ENCODE results near the gene KRTAP4-12.
"Not testable (repeated sequence)": the region's sequence is repeated elsewhere in the genome, so short reads cannot be mapped to it uniquely, and the experiment has no call there.

KRTAP4-12 gene

DNA sequence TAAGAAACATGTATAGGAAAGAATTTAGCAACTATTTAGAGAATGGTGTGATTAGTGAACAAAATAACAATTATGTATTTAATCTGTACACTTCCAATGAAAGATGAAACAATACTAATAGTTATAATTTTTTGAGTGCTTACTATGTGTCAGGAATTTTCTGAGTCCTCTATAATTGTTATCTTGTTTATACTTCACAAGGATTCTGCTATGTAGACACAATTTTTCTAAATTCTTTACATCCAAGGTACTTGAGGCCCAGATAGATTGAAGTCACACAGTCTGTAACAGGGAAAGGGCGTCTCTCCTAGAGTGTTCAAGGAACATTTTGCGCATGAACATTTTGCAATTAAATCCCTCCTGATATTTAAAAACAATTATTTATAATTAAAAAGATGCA lies 1.1 kb upstream of the KRTAP4-12 start:
- DNase-seq = no peak

DNA sequence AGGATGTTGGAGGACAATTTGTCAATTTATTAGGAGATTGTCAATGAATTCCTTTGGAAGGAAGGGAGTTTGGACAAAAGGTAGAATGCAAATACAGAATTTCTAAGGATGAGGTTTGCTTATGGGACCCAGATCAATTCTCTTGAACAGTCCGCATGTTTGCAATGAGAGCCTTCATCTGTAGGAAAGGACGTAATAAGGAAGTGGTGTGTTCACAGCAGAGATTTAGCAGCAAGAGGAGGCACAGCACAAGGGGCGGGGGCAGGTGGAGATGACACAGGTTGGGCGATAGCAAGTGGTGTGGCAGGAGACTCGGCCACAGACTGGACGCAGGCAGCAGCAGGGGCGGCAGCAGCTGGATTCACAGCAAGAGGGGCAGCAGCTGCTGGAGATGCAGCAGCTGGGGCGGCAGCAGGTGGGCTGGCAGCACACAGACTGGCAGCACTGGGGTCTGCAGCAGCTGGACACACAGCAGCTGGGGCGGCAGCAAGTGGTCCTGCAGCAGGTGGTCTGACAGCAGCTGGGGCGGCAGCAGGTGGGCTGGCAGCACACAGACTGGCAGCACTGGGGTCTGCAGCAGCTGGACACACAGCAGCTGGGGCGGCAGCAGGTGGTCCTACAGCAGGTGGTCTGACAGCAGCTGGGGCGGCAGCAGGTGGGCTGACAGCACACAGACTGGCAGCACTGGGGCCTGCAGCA lies 541 bp downstream of the KRTAP4-12 start:
- DNase-seq = not testable (repeated sequence)

GRCh38 chr17:41121742-41122141 lies 2.2 kb downstream of the KRTAP4-12 start:
- no peak for DNase-seq

DNA sequence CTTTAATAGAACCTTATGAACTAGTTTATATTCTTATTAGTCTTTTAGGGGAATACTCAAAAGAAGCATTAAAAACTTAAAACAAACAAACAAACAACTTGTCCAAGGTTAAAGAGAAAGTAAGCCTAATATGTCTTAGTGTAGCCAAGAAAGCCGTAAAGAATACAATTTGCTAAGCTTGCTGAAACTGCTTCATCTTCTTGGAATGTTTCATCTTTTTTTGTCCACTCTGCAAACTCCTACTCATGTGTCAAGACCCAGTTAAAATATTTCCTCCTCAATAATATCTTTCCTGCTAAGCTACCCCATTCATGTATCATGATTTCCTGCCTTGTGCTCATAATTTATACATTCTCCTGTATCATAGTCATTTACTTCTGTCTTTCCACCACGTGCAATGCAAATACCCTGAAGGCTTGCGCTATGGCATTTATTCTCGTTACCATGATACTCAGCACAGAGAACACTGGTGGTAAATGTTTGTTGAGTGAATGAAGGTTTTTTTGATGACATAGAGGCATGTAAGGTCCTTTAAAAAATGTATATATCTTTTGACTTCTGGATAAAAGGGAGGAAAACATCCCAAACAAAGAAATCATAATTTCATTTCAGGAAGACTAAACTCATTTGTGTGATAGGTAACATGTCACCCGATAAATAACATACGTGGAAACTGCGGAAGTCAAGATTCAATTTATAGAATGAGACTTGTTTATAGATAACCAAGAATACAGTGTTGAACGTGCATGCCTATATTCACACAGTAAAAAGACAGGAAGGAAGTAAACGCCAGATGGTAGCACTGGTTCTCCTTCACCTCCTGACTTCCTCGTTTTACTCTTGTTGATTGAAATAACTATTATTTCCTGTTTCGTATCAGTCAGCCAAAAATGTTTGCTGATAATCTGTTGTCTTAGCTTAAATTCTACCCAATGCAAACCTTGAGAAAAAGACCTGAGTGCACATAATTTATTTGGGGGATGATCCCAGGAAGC lies 4.0 kb downstream of the KRTAP4-12 start:
- DNase-seq = not testable (repeated sequence)

GRCh38 chr17:41118721-41119120 lies 5.3 kb downstream of the KRTAP4-12 start:
- DNase-seq = no peak

DNA sequence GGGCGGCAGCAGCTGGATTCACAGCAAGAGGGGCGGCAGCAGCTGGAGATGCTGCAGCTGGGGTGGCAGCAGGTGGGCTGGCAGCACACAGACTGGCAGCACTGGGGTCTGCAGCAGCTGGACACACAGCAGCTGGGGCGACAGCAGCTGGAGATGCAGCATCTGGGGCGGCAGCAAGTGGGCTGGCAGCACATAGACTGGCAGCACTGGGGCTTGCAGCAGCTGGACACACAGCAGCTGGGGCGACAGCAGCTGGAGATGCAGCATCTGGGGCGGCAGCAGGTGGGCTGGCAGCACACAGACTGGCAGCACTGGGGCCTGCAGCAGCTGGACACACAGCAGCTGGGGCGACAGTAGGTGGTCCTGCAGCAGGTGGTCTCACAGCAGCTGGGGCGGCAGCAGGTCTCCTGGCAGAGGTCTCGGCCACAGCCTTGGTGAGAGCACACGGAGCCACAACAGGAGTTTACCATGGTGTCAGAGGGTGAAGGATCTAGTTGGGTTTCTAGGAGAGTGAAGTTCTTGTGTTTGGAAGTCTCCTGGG lies 6.1 kb downstream of the KRTAP4-12 start, which contains the start of gene KRTAP4-11:
KRTAP4-11 (minus strand) TSS at position 528 of the 541 bp plus-strand sequence; CDS start at position 470, 58 bp downstream.
- DNase-seq = not testable (repeated sequence)

DNA sequence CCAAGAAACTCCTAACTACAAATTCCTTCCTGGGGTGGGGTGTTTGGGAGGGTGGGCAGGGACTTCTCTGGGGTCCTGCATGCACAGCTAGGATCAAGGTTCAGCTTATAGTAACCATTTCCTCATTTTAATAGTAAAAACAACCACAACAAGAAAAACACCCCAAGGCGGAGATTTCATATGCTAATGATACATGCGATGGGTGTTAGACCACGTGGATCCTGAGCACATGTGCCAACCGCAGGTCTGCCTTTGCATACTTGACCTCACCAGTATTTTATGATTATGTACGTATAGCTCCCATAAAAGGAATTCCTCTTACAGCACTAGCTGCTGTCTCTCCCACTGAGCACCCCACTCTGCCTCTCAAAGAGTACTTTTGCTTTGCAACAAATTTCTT lies 7.7 kb downstream of the KRTAP4-12 start:
- no peak for DNase-seq

- DNase-seq = no peak
Observed at GRCh38 chr17:41111151-41111885, 12.7 kb downstream of the KRTAP4-12 start.

GRCh38 chr17:41108728-41109386 lies 15.1 kb downstream of the KRTAP4-12 start:
- not testable (repeated sequence) for DNase-seq

DNA sequence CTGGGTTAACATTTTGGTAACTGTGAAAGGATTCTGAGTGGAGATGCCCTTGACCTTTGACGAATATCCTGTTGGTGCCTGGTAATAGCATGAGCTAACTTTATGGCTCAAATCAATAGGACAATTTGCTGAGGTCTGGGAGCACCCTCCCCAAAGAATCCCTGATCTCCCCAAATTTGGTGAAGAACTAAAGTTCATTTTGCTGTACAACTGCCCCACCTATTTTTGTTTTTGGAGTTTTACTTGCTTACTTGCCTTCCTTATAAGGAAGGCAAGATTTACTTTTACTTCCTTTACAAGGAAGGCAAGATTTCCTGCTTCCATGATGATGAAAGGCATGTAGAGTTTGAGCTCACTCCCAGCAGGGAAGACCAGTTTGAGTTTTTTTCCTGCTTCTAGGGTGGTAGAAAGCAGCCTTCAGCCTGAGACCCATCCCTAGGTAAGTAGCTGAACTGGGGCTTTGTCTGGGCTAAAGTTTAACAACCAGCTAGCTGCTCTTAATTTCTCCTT lies 16.0 kb downstream of the KRTAP4-12 start:
- DNase-seq = no peak

GRCh38 chr17:41105347-41105746 lies 18.6 kb downstream of the KRTAP4-12 start, which contains the start of gene KRTAP4-9:
Gene KRTAP4-9 (plus strand): TSS chr17:41105389. CDS start chr17:41105389, 0 bp downstream.
- DNase-seq = not testable (repeated sequence)

- not testable (repeated sequence) for DNase-seq
Observed at GRCh38 chr17:41104386-41105038, 19.5 kb downstream of the KRTAP4-12 start.

DNA sequence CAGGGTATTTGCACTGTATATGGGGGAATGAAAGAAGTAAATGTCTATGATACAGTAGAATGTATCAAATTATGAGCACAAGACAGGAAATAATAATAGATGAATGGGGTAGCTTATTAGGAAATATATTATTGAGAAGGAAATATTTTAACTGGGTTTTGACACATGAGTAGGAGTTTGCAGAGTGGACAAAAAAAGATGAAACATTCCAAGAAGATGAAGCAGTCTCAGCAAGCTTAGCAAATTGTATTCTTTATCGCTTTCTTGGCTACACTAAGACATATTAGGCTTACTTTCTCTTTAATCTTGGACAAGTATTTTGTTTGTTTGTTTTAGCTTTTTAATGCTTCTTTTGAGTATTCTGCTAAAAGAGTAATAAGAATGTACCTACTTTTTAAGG lies 20.1 kb downstream of the KRTAP4-12 start:
- no peak for DNase-seq

DNA sequence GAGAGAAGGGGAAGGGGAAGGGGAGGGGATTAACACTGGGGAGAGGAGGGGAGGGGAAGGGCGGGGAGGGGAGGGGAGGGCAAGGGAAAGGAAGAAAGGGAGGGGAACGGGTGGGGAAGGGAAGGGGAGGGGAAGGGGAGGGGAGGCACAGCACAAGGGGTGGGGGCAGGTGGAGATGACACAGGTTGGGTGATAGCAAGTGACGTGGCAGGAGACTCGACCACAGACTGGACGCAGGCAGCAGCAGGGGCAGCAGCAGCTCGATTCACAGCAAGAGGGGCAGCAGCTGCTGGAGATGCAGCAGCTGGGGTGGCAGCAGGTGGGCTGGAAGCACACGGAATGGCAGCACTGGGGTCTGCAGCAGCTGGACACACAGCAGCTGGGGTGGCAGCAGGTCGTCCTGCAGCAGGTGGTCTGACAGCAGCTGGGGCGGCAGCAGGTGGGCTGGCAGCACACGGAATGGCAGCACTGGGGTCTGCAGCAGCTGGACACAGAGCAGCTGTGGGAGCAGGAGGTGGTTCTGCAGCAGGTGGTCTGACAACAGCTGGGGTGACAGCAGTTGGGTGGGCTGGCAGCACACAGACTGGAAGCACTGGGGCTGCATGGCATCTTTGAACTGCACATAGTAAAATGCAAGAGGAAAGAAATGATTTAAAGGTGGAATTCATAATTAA lies 22.3 kb downstream of the KRTAP4-12 start, which contains the start of gene KRTAP4-16:
KRTAP4-16 (minus strand) TSS at position 624 of the 674 bp plus-strand sequence; CDS start at position 624, 0 bp downstream.
- no peak for DNase-seq

- DNase-seq = not testable (repeated sequence)
Observed at GRCh38 chr17:41099682-41100480, 24.1 kb downstream of the KRTAP4-12 start.

- no peak for DNase-seq
Observed at GRCh38 chr17:41098481-41098880, 25.5 kb downstream of the KRTAP4-12 start.

GRCh38 chr17:41098042-41098441 lies 25.9 kb downstream of the KRTAP4-12 start, which contains the start of gene KRTAP4-8:
Gene KRTAP4-8 (minus strand): TSS chr17:41098142. CDS start chr17:41098084, 58 bp downstream.
- no peak for DNase-seq

DNA sequence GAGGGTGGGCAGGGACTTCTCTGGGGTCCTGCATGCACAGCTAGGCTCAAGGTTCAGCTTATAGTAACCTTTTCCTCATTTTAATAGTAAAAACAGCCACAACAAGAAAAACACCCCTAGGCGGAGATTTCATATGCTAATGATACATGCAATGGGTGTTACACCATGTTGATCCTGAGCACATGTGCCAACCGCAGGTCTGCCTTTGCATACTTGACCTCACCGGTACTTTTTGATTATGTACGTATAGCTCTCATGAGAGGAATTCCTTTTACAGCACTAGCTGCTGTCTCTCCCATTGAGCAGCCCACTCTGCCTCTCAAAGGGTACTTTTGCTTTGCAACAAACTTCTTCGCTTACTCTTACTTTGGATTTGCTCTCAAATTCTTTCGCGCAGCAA lies 27.9 kb downstream of the KRTAP4-12 start:
- DNase-seq = no peak

- not testable (repeated sequence) for DNase-seq
Observed at GRCh38 chr17:41088760-41089352, 35.1 kb downstream of the KRTAP4-12 start.
